Right atrium auricular region (tissue), 2 donors: ENCODE results near the gene PIAS2. TPM values are rescaled to one million over a fixed set of nuclear protein-coding genes. Genes with fewer than 3 reads are reported as not detected.

Source experiments
- DNase-seq: peaks from one replicate; pipeline ENCODE4 v3.0.0-alpha.2; 2019; ENCODE audit warnings: low spot score
- H3K27ac ChIP-seq, 2 donors: fragments of 200-600 bp; sonication (generic); 1 replicate in 1 of 2; 2 replicates in 1 of 2; pipeline ENCODE4 v1.5.1; 2016 to 2019
- H3K27me3 ChIP-seq, 2 donors: fragments of 200-600 bp; sonication (generic); one replicate each; pipeline versions ENCODE4 v1.5.1 to v1.6.0; 2017 to 2019
- H3K36me3 ChIP-seq: fragments of 200-600 bp; sonication (generic); one replicate; pipeline ENCODE4 v1.5.1; 2016
- H3K4me1 ChIP-seq, 2 donors: fragments of 200-600 bp; sonication (generic); one replicate each; pipeline versions ENCODE4 v1.5.1 to v1.6.0; 2017 to 2019
- H3K4me3 ChIP-seq, 2 donors: fragments of 200-600 bp; sonication (generic); 1 replicate in 1 of 2; 2 replicates in 1 of 2; pipeline ENCODE4 v1.5.1; 2017 to 2019; ENCODE audit warnings: mild to moderate bottlenecking in 1 of 2, moderate library complexity in 1 of 2
- H3K9me3 ChIP-seq, 2 donors: fragments of 200-600 bp; sonication (generic); one replicate each; pipeline ENCODE4 v1.5.1; 2019
- total RNA-seq, 2 donors: library from RNA; depleted of rRNA; stranded (reverse); fragments of >200 nt; gene quantifications; one replicate each; pipeline ENCODE4 v1.1.0, GENCODE V29; 2016
- TF ChIP-seq, protein P1 (sequence below), 2 donors: fragments of 200-600 bp; sonication (generic); IDR thresholded peaks; one replicate each; pipeline ENCODE4 v1.5.1; 2019; ENCODE audit warnings: antibody characterized with exemption in 2 of 2

Gene PIAS2
- total RNA-seq, 2 donors from 2014 or later, result 14.3 to 14.9 TPM

DNA sequence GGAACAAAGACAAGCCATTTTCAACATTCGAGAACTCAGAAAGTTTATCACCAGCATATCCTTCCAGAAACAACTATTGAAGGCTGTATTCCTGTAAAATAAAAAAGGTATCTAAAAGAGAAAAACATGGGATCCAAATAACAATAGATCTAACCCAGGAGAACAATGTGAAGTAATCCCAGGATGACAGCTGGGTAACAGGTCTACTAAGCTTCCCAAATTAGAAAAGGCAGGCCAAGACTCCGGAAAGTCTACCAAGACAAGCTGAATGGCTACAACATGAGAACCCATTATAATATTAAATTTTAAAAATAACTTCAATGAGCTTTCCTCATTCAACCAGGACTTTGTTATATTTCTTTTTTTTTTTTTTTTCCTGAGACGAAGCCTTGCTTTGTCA lies 6.5 kb downstream of the PIAS2 start:
- peaks cover 0 to 16% of the 10 kb centered on the region in 2 donors for H3K4me1 ChIP-seq
- no peak overlapping the region for H3K4me3 ChIP-seq
- no peaks in the 10 kb centered on the region for H3K36me3 ChIP-seq
- no peaks in the 10 kb centered on the region for H3K27me3 ChIP-seq
- H3K9me3 ChIP-seq, result peaks cover 0 to 3% of the 10 kb centered on the region in 2 donors
- no peak overlapping the region for H3K27ac ChIP-seq
- DNase-seq, result no peak
- TF ChIP-seq, protein P1, sequence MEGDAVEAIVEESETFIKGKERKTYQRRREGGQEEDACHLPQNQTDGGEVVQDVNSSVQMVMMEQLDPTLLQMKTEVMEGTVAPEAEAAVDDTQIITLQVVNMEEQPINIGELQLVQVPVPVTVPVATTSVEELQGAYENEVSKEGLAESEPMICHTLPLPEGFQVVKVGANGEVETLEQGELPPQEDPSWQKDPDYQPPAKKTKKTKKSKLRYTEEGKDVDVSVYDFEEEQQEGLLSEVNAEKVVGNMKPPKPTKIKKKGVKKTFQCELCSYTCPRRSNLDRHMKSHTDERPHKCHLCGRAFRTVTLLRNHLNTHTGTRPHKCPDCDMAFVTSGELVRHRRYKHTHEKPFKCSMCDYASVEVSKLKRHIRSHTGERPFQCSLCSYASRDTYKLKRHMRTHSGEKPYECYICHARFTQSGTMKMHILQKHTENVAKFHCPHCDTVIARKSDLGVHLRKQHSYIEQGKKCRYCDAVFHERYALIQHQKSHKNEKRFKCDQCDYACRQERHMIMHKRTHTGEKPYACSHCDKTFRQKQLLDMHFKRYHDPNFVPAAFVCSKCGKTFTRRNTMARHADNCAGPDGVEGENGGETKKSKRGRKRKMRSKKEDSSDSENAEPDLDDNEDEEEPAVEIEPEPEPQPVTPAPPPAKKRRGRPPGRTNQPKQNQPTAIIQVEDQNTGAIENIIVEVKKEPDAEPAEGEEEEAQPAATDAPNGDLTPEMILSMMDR (IDR thresholded peaks at IDR 0.05), result no peak

DNA sequence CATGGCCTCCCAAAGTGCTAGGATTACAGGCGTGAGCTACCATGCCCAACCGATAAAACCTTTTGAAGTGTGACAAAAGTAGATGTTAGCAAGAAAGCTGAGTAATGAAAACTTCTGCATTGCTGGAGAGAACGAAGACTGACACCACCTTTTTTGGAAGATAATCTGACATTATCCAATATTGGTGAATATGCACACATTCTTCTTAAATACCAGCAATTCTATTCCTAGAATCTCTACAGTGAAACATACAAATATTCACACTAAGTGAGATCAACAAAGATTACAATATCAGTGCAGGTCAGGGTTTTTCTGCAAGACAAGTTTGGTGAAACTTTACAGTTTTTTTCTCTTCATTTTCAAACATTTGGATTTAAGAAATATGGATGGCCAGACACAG lies 7.8 kb downstream of the PIAS2 start:
- no peak for DNase-seq
- Histone ChIP-seq H3K4me1 (peaks cover 0 to 12% of the 10 kb centered on the region in 2 donors), H3K27ac (no peak overlapping the region), H3K4me3 (no peak overlapping the region), H3K9me3 (peaks cover 0 to 8% of the 10 kb centered on the region in 2 donors), H3K27me3 (no peaks in the 10 kb centered on the region), H3K36me3 (no peaks in the 10 kb centered on the region)
- TF ChIP-seq, protein P1 (IDR thresholded peaks at IDR 0.05), result no peak

DNA sequence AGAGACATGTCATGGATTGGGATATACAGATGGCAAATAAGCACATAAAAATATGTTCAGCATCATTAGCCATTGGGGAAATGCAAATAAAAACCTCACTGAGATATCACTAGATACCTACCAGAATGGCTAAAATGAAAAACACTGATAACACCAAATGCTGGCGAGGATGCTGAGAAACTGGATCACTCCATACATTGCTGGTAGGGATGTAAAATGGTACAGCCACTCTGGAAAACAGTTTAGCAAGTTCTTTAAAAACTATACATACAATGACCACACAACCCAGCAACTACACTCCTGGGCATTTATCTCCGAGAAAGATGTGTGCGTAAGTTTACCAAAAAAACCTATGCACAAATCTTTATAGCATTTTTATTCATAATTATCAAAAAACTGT lies 13.9 kb downstream of the PIAS2 start:
- no peak overlapping the region for H3K27ac ChIP-seq
- no peak for DNase-seq
- H3K27me3 ChIP-seq, result no peaks in the 10 kb centered on the region
- no peaks in the 10 kb centered on the region for H3K4me1 ChIP-seq
- peaks cover 0 to 8% of the 10 kb centered on the region in 2 donors for H3K9me3 ChIP-seq
- H3K36me3 ChIP-seq, result no peaks in the 10 kb centered on the region
- TF ChIP-seq, protein P1 (IDR thresholded peaks at IDR 0.05), result no peak
- no peak overlapping the region for H3K4me3 ChIP-seq

DNA sequence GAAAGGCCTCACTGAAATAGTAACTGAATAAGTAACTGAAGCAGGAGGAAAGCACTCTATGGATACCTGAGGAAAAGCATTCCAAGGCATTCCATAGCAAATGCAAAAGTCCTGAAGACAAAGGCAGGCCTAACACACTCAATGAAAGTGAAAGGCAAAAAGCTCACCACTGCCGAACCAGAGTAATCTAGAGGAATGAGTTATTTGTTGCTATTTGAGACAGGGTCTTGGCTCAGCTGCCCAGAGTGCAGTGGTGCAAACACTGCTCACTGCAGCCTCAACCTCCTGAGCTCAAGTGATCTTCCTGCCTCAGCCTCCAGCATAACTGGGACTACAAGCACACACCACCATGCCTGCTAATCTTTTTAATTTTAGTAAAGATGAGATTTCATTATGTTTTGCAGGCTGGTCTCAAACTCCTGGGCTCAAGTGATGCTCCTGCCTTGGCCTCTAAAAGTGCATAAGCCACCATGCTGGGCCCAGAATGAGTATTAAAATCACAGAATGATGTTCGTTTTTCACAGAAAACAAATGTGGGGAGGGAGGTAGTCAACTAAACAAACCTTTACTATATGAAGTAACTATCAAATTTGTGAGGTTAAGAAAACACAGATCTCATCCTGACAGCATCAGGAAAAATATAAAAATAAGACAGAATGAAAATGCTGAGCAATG lies 17.9 kb downstream of the PIAS2 start:
- TF ChIP-seq, protein P1 (IDR thresholded peaks at IDR 0.05), result no peak
- no peaks in the 10 kb centered on the region for H3K36me3 ChIP-seq
- no peak overlapping the region for H3K27ac ChIP-seq
- no peak overlapping the region for H3K4me3 ChIP-seq
- H3K27me3 ChIP-seq, result no peaks in the 10 kb centered on the region
- no peaks in the 10 kb centered on the region for H3K4me1 ChIP-seq
- no peaks in the 10 kb centered on the region for H3K9me3 ChIP-seq
- no peak for DNase-seq

DNA sequence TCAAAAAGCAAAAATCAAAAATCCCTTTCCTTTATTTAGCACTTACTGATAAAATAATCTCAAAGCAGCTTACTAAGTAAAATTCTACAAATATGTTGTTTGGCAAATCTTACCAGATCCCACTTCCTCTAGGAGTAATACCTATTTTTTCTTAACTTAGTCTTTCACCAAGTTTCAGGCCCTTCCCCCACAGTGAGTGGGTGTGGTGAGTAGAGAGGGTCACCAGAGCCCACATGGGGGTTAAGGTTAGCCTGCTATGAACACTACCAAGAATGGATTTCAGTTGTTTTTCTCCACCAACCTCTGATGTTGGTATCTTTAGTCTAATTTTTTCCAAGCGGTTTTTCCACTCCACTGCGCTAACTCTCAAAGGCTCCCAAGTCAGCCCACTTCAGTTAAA lies 23.2 kb downstream of the PIAS2 start:
- H3K4me1 ChIP-seq, result no peaks in the 10 kb centered on the region
- peaks cover 15% of the 10 kb centered on the region for H3K36me3 ChIP-seq
- TF ChIP-seq, protein P1 (IDR thresholded peaks at IDR 0.05), result no peak
- no peak overlapping the region for H3K4me3 ChIP-seq
- H3K9me3 ChIP-seq, result peaks cover 4 to 9% of the 10 kb centered on the region in 2 donors
- H3K27me3 ChIP-seq, result no peaks in the 10 kb centered on the region
- DNase-seq, result no peak
- no peak overlapping the region for H3K27ac ChIP-seq

DNA sequence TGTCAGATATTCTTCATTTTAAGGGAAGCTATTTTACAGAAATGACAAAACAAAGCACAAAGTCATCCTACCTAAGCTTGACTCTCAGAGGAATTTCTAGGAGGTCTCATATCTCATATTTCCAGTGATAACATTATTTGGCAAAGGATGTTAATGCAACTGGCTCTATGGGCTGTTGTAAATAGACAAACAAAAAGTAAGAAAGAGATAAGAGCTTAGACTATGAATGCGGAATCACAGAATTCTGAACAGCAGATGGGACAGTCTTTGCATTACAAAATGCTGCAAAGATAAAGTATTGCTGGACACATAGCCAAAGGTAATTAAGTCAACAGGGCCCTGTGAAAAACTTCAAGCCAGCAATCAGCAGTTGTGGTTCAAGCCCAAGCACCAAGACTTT lies 23.9 kb downstream of the PIAS2 start:
- Histone ChIP-seq H3K4me1 (no peaks in the 10 kb centered on the region), H3K9me3 (peaks cover 6 to 16% of the 10 kb centered on the region in 2 donors), H3K27me3 (no peaks in the 10 kb centered on the region), H3K27ac (no peak overlapping the region), H3K4me3 (no peak overlapping the region), H3K36me3 (peaks cover 23% of the 10 kb centered on the region)
- no peak for DNase-seq
- TF ChIP-seq, protein P1 (IDR thresholded peaks at IDR 0.05), result no peak
